HG03135 (cell line): ENCODE measurements around the gene PITPNM1.

Experiments used
- ATAC-seq: cut with Tn5 transposase; IDR thresholded peaks from one replicate; pipeline ENCODE4 v1.9.1; 2021; ENCODE audit warnings: mild to moderate bottlenecking, moderate library complexity; ENCODE audit not compliant: unreplicated experiment

The PITPNM1 gene

DNA sequence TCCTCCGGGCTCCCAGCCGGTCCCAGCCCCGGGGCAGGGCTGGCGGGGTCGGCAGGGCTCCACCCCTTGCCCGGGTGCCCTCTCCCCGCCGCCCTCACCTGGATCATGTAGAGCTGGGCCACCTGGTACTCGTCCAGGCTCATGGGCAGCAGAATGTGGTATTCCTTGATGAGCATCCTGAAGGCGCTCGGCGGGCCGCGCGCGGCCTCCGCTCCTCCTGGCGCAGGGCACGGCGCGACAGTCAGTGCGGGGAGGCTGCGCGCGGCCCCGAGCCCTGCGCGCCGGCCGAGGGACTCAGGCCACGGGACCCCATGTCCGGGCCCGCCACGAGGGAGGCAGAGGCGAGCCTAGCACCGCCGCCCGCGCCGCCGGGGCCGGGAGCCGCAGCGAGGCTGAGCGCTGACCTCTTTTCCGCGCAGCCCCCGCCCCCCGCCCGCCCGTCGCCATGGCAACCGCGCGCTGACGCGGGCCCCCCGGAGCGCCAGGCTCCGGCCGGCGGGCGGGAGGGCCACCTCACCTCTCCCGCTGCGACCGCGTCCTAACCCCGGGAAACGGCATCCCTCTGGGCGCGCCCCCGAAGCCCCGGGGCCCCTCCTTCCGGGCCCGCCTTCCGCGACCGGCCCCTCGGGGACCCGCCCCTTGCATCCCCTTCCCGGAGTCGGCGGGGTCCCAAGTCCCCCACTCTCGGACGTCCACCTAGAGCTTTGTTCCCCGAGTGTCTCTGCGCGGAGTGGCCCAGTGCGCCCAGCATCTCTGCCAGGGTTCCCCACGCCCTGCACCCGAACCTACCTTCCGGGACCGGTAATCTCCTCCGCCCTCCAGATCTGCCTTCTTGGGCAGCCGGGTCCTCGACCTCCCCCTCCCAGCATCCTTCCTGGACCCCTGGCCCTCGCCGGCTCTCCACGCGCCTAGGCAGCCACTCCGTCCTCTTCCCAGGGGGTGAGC is 886 bp downstream of the PITPNM1 start:
- ATAC-seq = no peak

DNA sequence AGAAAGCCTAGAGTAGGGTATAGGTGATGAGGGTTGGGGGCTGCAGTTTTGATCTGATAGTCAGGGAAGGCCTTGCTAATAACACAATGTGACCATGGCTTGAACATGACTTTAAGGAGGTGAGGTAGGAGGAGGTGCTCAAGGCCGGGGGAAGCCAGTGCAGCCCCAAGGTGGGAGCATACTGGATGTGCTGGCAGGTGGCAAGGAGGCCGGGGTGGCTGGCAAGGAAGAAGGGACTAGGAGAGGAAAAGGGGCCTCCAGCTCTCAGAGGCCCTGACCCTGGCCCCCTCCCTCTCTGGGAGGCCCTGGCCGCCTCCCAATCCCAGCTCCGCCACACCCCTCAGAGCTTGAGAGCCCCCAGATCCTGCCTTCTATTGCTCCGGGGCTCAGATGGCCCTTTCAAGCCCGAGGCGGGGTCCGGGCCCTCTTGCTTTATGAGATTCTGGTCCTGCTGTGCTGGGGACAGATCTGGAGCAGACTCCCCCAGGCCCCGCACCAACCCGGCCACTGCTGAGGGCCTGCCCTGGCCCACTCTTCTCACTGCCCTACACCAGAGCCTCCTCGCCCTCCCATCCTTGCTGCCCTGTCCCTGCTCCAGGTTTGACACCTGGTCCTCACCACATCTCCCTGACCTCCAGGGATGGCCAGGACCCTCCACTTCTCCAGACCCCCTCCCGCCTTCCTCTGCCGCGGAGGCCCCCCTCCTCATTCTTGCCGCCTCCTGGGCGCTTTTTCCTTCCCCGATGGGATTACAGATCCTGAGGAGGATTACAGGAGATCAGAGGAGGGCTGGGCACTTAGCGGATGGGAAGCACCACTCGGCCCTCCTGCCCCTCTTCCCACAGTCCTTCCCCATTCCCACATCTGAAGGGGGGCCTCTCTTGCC is 1.8 kb downstream of the PITPNM1 start:
- ATAC-seq = no peak

DNA sequence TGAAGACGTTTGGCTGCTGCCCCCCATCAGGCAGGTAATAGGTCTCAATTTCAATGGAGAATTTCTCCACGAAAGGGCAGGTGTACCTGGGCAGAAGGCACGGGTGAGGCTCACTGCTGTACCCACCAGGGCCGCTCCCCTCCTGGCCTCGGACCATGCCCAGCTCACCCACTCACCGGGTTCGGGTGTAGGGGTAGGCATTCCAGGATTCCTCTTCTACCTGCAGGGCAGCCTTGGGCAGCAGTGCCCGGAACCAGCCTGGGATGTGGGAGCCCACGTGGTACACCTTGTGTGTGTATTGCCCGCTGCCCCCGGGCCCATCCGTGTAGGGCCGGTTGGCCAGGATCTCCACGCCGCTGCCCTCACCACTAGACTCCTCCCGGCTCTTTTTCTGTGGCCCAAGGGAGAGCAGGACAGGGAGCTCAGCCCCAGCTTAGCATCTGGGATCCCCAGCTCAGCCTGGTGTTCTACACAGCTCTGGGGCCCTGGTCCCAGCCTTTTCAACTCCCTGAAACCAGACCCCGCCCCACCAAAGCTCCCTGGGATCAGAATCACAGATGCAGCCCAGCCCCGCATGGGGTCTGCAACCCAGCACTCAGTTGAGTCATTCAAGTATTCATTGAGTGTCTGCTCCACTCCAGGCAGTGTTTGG is 2.7 kb downstream of the PITPNM1 start:
- ATAC-seq = no peak

DNA sequence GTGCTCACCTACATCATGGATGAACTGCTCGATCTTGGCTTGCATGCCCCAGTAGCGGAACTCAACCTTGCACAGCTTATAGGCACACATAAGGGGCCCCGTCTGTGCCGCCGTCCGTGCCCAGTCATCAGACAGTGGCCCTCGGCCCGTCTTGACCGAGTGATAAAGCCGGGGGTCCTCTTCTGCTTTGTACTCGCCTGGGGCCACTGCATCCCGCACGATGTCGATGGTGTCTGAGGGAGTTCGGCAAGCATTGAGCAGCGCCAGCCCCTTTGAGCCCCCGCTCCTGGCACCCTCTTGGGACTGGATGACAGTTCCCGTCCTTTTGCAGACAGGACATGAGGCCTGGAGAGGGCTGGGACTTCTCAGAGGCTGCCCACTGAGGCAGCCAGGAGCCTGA is 3.3 kb downstream of the PITPNM1 start:
- ATAC-seq = no peak

DNA sequence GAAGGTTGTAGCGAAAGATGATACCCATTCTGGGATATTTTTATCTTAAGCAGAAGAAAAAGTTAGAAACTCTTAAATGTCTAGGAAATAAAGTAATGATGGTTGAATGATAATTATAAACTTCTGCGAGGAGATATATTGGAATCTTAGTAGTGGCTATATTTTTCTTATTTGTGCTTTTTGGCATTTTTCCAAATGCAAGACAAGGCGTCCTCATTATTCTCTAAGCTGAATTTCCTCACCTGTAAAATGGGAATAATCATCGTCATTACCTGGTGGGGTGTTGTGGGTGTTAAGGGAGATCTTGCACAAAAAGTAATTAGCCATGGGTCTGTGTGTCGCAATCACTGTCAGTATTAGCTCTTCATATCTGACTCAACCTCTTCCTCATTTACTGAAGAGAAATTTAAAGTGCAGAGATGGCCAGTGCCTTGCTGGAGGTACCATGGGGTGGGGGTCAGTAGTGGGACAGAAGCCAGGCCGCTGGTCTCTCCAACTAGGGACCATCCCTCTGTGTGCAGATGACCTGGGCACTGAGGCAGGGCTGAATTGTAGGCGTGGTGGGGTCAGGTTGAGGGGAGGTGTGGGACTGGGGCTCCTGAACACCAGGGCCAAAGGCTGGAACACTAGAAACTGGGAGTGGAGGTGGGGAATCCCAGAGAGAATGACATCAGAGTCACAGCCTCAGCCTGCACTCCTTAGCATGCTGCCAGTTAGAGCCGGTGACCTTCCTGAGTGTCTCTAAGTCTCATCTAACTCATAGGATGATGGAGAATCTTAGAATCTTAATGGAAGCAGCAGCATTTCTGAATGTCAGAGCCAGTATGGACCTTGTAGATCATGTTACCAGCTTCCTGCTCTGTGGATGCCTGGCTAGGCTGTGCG is 4.1 kb downstream of the PITPNM1 start:
- no peak for ATAC-seq

DNA sequence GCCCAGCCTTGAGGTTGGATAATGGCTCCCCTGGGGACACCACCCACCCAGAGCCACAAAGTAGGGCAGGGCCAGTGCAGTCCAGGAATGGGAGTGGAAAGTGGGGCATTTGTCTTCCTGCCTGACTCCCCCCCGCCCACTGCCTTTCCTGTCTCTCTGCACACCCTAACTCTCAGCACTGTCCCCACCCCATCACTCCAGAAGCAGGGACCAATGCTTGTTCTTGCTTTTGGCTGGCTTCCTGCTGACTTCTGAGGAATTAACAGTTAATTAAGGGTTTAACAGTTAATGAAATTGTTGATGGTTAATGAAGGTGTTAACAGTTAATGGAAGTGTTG is 4.7 kb downstream of the PITPNM1 start:
- ATAC-seq = no peak

DNA sequence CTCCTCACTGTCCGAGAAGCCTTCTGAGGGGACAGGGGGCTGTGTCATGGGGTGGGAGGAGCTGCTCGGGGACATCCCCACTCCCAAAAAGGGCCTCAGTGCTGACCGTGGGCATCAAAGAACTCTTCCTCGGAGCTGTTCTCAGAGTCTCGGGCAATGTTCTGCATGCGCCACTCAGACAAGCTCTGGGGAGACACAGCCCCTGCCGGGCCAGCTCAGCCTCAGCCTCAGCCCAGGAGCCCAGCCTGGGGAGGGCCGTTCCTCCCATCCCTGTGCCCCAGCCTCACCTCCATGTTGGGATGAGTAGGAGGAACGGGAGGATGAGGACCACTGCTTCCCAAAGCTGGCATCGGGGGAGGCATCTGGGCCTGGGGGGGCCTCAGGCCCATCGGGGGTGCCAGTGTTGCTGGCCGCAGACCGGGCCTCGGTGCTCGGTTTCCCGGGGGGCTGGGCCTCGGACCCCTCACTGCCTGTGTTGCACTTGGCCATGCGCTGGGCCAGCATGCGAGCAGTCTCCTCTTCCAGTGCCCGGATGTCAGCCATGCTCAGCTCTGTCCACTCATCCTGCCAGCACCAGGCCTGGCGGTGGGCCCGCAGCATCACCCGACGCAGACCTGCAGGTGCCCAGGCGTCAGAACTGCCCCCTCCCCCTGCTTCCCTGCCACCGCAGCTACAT is 5.2 kb downstream of the PITPNM1 start:
- no peak for ATAC-seq

DNA sequence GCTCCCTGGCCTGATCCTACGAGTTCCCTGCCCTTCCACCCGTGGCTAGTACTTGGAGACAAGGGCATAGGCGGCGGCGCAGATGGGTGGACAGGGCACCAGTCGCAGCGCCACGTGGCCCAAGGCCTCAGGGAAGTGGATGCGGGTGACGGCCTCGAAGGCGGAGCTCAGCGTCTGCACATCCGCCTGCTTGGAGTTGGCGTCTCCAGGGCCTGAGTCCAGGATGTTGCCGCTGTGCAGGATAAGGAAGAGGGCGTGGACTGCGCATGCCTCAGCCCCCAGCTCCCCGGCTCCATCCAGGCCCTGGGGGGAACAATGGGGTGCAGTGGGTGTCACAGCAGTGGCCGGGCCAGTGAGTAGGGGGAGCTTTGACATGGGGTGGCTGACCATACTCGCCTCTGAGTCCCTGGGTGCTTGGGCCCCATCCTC is 6.6 kb downstream of the PITPNM1 start:
- ATAC-seq = no peak

DNA sequence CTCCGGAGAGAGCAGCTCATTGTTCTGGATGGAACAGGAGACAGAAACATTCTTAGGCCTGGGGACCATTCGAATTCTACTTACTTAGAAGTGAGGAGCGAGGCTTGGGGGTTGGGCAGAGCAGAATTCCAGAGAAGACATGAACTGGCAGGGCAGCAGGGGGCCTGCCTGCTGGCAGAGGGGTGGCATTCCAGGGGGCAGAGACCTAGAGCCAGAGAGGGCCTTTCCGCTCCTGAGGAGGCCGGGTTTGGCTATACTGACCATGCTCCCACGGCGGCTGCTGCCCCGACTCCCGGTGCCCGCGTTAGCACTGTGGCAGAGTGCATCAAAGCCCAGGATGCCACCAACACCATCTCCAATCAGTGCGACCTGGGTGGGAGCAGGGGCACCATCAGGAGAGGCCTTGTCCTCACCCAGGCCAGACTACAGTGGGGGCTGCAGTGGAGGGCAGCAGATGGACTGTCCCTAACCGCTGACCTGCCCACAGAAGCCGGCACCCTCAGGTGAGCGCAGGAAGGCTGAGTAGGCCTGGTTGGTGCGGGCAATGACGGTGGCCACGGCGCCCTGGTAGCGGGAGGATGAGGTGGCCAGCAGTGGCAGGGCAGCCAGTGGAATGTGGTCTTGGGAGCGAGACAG is 7.4 kb downstream of the PITPNM1 start:
- no peak for ATAC-seq

DNA sequence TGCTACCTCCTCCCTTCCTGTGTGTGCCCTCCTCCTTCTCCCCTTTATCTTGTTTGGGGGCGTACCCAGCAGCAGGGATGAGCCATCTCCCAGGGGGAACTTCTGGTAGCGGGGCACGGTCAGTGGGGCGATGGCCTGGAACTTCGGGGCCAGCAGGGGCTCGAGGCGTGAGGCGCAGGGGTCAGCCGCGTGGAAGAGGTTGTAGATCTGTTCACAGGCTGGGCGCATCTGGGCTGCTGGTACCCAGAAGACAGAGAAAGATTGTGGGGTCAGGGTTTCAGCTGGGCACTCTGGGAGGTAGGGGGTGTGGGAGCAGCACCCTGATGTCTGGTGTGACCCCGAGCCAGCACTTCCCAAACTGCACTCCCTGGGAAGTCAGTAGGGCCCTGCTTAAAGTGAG is 9.1 kb downstream of the PITPNM1 start:
- no peak for ATAC-seq

DNA sequence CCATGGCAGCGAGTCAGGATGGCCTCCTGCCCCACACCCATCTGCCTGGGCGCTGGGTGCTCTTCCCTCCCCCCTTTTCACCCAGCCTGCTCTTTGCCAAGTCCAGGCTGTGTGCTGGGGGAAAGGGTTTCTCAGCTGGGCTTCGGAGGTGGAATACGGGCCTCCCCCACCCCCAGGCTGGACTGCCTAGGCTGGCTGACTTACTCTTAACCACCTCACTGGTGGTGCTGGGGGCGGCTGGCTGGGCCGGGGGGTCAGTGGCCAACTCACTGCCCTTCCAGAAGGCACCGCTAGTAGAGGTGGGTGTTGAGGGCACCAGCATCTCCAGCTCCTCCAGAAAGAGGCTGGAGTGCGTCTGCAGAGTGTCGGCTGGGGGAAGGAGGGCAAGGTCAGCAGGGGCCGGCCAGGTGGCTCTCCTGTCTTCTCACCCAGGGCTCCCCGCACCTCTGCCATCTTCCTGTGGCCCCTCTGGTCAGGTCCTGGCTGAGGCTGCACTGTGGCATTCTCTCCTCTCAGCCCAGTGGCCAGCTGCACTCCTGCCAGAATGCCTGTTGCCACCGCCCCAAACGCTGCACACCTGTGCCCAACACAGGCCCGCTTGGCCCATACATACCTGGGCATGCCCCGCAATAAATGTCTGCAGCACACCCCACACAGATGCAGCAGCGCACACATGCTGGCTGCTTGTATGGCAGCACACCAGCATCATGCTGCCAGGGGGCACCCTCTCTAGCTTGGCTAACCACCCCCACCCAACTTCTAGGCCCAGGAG is 9.7 kb downstream of the PITPNM1 start:
- ATAC-seq = no peak

DNA sequence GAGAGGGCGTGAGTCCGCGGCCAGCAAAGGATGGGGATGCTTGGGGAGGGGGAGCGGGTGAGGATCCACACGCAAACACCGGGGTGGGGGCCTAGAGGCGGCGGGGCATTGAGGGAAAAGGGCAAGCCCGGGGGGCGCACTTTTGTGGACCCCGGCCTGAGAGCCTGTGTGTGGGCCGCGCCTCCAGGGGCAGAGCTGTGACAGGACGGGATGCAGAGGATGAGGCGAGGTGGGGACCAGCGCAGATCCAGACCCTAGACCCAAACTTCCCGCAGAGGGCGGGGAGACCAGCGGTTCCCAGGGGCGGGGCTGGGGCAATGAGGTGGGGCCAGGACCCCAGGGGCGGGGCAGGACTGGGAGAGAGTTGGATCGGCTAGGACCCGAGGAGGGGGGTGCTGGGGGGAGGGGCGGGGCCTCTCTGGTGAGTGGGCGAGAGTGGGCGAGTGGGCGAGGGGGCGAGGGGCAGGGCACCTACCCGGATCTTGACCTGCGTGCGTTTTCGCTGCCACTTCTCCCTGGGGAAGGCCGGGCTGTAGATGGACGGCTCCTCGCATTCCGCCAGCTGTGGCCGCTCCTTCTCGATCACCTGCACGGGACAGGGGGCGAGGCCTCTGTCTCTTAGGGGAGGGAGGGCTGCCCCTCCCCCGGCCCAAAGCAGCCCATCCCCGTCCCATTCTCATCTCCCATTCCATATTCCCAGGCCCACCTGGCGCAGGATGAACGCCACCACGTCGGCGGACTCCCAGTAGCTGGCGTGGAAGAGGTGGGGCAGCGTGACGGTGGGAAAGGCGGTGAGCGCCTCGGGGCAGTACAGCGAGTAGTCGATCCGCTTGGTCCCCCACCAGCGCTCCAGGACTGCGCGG is 10.6 kb downstream of the PITPNM1 start:
- ATAC-seq = no peak

DNA sequence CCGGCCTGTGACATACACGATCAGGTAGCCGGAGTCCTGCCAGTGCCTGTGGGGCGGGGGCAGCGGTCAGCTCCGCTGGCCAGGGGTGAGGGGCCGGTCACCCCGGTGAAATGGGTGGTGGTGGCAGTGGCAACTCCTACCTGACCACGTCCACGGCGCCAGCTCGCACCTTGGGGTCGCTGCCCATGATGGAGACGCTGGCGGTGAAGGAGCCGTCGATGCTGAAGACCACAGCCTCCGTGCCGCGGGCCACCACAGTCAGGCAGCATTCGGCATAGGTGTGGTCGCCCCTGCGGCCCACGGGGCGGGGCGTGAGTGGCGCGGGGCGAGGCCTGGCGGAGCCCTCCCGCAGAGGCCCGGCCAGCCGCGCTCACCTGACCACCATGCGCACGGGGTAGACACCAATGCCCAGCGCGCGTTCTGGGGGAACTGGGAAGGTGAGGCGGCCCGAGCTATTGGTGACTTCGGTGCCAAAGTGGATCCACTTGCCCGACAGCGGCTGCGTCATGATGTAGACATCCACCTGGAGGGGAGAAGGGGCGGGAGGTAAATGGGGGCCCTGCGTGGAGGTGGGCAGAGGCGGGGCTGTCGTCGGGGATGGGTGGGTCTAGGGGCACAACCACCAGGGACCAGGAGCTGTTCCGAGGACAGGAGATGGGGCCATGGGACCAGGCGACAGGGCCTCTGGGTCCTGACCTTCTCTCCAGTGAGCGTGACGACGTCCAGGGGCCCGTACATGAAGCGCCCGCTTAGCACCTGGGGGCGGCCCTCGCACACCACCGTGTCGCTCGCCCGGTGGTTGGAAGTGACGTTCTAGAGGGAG is 11.4 kb downstream of the PITPNM1 start:
- no peak for ATAC-seq

DNA sequence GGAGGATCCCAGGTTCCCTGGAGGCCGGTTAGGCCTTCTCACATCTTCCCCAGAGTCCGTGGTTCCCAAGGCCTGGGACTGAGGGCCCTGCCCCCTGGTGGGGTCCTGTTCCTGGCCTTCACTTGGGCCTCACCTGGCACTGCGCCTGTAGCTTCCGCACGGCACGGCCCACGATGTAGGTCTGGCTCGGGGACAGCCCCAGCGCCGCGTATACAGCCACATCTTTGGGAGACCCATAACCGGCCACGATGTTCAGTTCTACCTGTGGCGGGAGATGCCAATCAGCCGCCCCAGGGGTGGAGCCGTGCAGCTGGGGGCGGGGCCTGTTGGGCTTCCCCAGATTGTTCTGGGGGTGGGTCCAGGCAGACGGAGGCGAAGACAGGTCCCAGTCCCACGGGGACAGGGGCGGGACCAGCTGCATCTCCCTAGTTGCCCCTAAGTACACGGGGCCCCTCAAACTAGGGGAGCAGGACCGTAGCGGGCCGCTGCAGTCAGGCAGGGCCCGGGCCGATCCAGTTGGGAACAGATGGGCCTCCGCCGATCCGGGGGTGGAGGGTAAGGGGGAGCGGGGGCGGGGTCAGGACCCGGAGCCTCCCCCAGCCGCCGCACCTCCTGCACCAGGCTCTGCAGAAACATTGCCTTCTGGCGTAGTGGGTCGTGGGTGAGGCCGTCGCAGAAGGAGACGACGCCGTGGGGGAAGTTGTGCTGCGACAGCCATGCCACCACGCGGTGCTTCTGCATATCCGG is 12.2 kb downstream of the PITPNM1 start:
- ATAC-seq = no peak

DNA sequence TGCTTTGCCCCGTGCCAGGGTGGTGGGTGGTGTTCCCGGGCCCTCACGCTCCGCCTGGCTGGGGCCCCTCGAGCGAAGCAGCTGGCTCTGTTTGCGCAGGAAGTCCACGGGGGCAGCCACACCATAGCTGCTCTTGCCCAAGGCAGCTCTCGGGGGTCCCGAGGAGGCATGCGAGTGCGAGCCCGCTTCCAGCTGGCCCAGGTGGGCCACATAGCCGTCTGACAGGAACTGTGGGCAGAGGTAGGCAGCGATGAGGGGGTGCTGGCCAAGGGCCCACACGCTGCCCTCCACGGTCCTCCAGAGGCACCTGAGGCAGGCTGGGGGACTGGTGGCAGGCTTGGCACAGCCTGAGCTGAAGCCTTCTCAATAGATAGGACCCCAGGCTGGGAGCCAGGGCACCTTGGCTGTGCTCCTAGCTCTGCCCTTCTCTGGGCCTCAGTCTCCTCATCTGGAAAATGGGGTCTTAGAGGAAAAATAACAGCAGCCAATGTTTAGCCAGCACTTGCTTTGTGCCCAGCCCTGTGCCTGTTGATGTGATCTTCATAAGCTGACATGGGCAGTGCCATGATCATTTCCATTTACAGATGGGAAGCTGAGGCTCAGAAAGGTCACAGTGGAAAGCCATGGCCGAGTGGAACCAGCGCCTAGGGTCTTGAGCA is 13.0 kb downstream of the PITPNM1 start:
- ATAC-seq = no peak
